Body of pancreas (tissue), 4 donors: ENCODE data around the gene ERBB4.

Source experiments
- CTCF ChIP-seq, 7 experiments: fragments of 450-650 bp in 4 of 7; fragments of 200-600 bp in 3 of 7; sonication (generic) in 3 of 7; IDR thresholded peaks; one replicate each; pipeline ENCODE4 v1.5.1; 2016 to 2019; ENCODE audit warnings: antibody characterized with exemption in 7 of 7
- POLR2A ChIP-seq, 3 donors: fragments of 450-650 bp; IDR thresholded peaks; one replicate each; pipeline ENCODE4 v1.6.1; 2016; ENCODE audit warnings: antibody characterized with exemption in 3 of 3, mild to moderate bottlenecking in 2 of 3

- TF ChIP-seq POLR2A (IDR thresholded peaks at IDR 0.05) = no peak
- no peak for TF ChIP-seq CTCF (IDR thresholded peaks at IDR 0.05)
Measured at GRCh38 chr2:212170382-212170781, 368.2 kb downstream of the ERBB4 start.
